Fibroblast of upper back skin (primary cell): Measurements from ENCODE around the gene DZANK1.
"Not testable (repeated sequence)": the region's sequence is repeated elsewhere in the genome, so short reads cannot be mapped to it uniquely, and the experiment has no call there.

Experiments used
- DNase-seq: peaks from one replicate; pipeline ENCODE4 v3.0.0-alpha.2; 2013

DZANK1 gene

DNA sequence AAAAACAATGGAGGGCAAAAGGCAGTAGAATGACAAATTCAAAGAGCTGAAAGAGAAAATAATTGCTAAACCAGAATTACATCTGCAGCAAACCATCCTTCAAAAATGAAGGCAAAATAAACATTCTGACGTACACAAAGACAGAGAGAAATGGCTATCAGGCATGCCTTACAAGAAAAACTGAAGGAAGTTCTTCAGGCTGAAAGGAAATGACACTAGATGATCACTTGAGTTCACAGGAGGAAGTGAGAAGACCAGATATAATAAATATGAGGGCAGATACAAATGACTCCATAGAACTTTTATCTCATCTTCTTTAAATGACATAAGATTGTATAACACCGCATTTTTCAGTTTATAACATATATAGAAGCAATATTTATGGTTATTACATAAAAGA lies 30.0 kb downstream of the DZANK1 start:
- no peak for DNase-seq

DNA sequence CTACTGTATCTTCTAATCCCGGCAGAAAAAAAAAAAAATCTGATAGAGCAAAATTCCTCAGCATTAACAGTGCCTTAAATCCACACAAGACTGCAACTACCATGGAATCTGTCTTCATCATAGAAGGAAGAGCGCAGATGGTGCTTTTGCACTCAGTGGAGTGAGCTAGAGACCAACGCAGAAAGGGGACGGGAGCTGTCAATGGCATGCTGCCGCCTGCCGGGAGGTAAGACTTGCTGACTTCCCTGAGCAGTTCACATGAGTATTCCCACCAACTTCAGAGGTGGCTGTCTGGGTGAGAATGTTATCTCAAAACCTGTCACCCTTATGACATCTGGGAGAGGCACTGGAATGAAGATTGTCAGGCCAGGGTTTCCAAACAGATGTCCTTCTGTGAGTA lies 35.6 kb downstream of the DZANK1 start:
- no peak for DNase-seq

DNA sequence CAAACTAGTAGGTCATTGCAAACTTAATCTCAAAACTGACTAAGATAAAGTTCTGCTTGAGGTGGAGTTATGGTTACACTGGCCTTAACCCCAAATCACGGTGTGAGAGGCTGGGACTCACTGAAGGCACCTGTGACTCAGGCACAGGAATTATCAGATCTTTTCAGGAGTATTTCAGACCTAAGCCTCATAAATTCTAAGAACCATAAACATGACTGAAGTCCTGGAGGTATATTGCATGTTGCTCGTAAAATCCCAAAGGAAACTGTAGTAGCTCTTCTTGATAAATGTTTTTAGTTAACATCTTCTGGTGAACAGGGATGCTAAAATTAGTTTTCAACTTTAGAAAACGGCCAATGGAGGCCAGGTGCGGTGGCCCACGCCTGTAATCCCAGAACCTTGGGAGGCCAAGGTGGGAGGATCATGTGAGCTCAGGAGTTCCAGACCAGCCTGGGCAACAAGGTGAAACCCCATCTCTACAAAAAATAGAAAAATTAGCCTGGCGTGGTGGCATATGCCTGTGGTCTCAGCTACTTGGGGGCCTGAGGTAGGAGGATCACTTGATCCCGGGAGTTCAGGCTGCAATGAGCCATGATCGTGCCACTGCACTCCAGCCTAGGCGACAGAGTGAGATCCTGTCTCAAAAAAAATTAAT lies 36.5 kb downstream of the DZANK1 start:
- DNase-seq: no peak

DNA sequence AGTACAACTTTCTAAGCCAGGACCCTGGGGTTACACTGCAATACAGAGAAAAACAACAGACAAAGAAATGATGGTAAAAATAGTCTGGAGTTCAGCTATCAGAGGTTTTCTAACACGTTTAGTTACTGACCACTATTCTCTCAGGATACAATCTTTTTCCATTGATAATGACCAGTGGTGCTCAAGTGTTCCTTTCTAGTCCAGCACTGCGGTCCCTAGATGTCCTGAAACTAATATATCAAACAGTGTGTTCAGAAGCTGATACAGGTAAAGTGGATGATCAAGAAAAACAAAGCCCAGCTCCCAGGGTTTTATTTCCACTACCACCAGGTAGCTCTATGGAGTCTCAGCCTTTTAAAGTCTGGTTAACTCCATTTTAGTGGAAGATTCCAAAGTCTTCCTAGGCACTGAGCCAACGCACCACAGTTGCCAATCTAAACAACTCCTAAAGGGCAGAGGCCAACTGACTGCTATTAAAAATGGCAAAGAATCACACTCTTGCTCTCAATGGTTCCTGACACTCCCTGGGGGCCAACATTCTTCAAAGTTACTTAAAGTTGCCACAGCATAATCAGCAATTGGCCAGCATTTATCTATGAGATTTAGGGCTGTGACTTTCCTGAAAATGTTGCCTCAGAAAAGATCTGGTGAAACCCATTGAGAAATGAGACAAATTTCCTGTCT lies 38.2 kb downstream of the DZANK1 start:
- peak; percentile 8 for DNase-seq

DNA sequence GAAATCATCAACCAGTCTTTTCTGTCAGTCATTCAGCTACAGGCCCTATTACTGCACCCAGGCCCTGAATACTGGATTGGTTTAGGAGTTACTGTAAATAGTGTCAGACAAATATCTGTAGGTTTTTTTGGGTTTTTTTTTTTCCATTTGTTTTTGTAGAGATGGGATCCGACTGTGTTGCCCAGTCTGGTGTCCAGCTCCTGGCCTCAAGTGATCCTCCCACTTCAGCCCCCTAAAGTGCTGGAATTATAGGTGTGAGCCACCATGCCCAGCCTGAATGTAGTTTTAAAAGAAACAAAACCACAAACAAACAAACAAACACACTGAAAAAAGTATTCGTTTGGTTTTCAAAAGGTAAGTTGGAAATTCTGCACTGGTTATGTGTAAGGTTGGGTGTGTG lies 39.6 kb downstream of the DZANK1 start:
- no peak for DNase-seq

DNA sequence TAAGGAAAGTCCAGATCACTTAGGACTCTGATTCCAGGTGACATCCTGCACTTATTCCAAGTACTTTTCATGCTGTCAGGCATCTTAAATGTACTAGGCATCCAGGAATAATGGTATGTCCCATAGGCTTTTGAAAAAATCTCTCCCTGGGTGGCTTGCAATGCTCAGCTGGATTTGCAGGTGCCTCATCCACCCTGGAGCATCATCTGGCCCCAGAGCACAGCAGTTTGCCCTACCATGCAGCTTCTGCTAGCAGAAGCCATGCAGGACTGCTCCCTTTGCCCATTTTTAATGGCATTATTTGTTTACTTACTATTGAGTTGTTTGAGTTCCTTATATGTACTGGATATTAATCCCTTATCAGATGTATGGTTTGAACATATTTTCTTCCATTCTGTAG lies 45.2 kb downstream of the DZANK1 start:
- DNase-seq: no peak

DNA sequence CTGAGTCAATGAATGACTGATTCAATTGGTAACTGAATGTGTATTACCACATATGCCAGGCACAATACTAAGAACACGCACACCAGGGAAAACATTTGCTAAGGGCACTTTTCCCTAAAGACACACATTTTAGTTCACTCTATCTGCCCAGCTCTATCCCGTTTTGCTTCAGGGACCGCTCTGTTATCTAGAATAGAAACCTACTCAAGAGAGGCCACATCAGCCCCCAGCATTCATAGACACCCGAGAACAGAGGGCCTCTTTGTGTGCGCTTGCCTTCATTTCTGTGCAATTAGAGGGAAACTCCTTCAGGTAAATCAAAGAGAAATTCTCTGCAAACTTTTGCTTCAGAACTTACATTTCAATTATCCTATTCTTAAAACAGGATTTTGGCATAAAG lies 50.3 kb downstream of the DZANK1 start:
- DNase-seq: no peak

DNA sequence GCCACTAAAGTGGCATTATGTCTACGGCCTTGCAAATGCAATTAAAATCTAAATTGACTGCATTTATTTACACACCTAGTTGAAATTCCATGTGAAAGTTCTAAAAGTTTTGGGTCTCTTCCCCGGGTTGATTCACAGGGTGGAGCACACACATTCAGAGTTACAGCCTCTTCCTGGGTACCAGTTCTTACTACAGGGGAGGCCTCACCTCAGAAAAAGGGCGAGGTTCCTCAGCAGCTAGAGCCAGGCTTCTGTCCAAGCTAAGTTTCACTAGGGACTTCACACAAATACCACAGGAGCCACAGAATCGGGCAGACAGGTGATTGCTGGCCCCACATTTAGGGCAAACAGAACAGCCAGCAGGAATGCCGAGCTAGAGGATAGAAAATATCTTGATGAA lies 52.7 kb downstream of the DZANK1 start:
- DNase-seq: no peak

DNA sequence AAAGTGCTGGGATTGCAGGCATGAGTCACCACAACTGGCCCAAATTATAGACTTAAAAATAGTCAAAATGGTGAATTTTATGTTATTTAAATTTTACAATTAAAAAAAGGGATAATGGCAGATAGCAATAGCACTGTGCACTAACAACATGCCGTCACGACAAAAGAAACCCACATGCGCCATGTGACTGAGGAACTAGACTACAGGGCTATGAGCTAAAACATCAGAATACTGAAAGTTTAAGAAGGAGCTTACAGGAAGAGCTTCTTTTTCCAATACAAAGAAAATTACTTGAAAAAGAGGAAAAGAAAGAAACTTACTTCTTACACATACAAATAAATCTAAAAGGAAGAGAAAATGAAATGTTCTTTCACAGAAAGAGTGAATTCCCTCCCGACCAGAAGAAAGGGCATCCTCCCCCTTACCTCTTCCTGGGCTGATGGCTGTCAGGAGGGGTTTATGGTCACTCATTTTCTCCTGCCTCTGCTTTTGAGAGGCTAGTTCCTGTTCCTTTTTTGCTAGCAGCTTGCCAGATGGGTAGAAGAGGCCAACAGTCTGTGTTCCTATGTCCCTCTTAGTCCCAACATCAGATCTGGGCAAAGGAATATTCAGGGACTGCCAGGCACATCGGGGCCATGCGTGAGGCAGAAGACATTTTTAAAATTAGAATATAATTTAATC lies 54.5 kb downstream of the DZANK1 start:
- DNase-seq: no peak

DNA sequence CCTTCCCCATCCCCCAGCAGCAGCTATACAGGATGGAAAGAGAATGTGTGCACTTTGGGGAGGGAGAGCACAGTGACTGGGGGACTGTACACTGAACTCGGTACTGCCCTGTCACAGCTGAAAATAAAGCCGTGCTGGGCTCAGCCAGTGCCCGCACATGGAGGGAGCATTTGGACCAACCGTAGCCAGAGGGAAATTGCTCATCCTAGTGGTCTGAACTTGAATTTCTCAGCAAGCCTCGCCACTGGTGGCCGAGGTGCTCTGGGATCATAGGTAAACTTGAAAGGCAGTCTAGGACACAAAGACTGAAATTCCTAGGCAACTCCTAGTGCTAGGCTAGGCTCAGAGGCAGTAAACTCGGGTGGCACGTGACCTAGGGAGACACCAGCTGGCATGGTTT lies 61.0 kb downstream of the DZANK1 start:
- DNase-seq: no peak

DNA sequence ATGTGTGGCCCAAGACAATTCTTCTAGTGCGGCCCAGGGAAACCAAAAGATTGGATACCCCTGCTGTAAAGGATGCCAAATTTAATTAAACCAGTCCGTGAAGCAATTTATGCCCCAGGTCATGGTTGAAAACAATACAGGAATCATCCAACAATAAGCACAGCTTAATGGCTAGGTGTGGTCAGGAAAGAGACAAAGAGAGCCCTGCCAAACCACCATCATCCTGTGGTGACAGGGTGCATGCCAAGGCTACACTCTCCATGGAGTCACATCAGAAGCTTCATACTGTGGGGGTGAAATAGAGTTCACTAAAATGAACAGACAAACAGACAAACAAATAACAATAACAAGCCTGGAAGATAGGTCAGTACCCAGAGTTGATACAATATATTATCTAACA lies 62.7 kb downstream of the DZANK1 start:
- DNase-seq: no peak

DNA sequence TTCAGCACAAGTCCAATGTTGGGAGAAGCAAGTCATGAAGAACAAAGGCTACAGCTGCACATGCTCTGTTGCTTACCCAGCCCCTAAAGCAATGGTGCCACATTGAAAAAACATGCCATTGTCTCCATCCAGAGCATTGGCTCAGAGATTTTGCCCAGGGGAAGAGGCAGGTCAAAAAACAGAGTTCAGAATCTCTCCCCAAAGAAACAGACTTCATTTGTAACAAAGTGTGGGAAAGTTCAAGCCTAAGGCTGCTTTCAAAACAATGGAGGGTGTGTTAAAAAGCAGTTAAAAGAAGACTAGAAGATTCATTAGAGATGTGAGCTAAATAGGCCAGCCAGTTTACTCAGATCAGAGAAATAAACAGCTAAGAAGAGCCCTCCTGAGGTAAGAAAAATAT lies 63.6 kb downstream of the DZANK1 start:
- DNase-seq: no peak

DNA sequence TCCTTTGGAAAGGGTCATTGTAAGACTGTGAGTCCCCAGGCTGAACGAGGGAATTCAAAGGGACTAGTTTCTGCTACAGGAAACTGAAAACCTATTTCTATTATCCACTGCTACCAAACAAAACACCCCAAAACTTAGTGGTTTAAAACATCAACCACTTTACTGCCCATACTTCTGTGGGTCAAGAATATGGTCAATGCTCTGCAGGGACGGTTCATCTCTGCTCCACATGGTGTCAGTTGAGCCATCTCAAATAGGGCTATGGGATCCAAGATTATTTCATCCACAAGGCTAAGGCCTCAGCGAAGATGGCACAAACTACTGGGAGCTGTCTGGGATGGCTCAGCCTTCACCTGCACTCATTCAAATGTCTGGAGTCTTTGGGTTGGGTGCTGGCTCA lies 65.5 kb downstream of the DZANK1 start:
- no peak for DNase-seq

DNA sequence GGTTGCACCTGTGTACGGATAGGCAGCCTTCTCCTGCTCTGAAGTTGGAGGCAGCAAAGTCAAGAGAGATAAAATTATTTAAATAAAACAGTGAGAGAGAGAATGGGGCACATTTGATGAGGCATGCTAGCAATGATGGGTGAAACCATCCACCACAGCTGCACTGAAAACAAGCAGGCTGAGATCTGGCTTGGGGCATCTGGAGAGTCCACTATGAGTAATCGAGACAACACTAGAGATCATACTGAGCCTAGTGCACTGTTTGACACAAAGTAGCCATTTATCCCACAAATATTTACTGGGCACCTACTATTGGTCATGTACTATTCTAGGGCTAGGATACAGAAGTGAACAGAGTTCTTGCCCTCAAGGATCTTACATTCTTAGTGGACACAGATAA lies 66.4 kb downstream of the DZANK1 start:
- no peak for DNase-seq

DNA sequence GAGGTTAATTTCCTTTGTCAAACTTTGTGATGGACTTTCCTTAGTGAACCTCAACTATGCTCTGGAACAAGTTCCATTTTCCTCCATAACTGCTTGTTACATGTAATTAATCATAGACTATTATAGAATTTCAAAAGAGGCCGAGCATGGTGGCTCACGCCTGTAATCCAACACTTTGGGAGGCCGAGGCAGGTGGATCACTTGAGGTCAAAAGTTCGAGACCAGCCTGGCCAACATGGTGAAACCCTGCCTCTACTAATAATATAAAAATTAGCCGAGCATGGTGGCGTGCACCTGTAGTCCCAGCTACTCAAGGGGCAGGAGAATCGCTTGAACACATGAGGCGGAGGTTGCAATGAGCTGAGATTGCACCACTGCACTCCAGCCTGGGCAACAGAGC lies 68.1 kb downstream of the DZANK1 start:
- DNase-seq: not testable (repeated sequence)

DNA sequence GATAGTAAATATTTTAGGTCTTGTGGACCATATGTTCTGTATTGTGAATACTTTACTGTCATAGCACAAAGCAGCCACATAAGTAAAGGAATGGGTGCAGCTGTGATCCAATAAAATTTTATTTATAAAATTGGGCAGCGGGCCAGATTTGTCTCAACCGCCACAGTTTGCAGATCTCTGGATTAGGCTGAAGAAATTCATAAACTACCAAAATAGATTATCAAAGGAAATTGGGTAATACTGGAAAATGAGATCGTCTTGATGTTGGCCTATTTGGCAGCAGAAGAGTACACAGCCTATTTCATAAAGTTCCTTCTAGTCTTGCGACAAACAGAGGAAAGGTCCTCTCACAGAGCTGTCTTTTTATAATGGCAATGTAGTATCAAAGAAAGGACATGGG lies 69.8 kb downstream of the DZANK1 start:
- DNase-seq: no peak

DNA sequence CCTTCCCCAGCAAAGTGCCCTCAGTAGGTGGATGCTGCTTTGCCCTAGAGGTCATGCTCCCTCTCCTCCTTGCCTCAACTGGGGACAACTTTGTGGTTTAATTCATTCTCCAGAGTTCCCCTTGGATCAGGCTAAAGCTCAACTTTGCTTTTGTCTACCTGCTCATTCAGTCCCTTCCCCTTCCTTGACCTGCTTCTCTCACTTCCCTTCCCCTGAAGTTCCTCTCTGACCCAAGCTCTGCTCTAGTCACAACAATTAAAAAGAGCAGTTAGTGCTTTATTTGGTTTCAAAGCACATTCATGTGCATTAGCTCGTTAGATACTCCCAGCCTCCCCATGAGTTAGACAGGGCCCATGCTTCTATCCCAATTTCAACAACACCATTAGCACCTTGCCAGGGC lies 71.3 kb downstream of the DZANK1 start:
- DNase-seq: no peak

DNA sequence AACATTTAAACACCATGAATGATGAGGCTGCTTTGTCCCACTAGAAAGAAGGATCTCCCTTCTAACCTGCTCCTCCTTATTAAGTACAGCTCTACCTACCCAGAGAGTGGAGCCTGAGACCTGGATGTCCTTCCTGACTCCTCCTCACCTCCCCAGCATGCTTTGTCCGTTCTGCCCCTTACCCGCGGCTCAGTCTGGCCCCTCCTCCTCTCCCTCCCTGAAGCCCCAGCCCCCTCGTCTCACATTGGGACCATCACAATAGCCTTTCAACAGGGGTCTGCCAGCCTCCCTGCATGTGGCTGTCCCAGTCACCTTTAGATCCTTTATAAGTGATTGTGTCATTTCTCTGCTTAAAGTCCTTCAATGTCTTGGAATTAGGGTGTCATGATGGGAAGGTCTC lies 72.5 kb downstream of the DZANK1 start:
- no peak for DNase-seq

DNA sequence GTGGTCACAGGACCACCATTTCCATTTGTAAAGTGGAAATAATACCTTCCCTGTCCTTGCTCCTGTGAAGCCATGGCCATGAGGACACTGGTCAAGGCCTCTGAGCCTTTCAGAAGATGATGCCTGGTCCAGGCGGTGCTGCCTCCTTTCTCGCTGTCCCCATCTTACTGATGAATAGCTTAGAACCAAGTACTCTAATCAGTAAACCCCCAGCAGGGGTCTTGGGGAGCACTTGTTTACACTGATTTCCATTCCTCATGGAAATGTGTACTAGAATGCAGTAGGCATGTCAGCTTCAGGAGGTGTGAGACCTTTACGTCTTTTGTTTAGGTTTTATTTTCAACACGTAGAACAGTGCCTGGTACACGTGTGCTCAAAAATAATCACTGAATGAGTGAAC lies 75.1 kb downstream of the DZANK1 start:
- DNase-seq: no peak

DNA sequence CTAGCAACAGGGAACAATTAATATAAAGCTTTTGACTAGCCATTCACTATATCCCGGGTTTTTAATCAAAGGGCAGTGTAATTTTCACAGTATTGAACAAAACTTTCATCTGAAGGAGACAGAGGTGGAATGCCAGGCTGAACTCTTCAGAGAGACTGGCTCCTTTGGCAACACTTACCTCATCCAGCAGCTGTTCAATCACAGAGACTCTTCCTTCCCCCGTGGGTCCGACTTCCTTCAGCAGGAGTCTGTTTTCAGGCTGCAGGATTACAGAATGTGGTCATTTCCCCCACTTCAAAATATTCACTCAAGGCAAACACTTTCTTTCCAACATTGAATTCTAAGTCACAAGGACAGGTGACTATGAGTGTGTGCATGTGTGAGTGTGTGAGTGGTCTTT lies 76.6 kb downstream of the DZANK1 start:
- no peak for DNase-seq

DNA sequence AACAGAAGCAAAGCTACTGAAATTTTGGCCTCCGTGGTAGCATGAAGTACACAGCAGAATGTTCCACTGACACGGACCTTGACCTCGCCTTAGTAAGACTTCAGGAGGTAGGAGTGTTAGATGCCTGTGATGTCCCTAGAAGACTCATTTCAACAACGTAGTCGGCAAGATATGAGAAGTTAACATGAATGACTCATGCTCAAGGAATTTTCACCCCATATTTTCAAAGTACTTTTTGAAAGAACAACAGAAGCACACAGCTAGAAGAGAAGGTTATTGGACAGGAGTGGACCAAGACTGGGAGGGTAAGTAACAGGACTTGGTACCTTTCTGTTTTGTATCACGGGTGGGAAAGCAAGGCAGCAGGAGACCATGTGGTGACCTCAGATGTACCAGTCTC lies 78.0 kb downstream of the DZANK1 start:
- DNase-seq: peak; percentile 47

DNA sequence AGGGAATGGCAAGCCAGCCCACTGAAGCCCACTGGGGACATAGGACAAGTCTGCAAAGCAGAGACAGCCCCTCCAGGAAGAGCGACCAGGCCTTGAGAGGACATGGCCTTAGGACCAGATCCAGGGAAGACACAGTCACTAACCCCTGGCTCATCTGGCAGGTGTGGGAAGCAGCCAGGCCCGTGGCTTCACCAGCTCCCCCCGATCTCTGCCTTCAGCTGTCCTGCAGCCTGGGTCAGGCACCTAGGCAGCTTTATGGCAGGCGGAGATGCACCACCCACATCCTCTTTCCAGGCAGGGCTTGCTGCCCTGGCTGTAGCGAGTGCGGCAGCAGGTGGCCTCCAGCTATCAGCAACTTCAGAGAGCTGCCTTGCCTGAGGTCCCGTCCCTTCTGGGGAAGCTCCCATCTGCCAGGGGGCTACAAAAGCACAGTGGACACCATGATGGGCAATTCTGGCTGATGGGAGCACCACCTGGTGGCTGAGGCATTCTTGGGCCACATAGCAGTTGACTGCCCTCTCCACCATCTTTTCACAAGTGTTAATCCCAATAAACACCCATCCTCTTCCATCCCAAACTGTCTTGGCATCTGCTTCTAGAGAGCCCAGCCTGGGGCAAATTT lies 85.8 kb downstream of the DZANK1 start:
- DNase-seq: no peak

DNA sequence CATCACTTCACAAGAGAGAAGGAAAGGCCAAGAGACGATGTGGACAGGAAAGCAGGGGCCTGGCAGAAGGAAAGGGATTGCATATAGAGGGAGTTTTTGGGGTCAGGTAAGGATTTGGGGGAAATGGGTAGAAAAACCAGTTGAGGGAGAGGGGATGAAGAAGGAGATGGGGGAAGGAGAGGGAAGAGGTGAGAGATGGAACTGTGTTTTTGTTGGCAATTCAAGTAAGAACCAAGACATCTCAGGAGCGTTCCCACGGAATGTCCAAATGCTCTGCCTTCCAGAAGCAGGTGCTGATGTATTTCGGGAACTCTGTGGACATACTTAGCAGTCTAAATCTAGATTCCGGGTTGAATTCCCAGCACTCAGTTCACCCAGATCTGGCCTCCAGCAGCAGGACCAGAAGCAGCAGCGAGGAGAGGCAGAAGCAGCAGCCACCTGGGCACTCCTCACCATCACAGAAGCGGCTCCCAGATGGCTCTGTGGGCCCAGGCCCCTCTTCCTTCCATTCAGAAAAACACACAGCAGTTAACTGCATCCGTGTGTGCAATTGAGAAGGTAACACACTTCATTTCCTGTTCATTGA lies 88.8 kb downstream of the DZANK1 start:
- no peak for DNase-seq

DNA sequence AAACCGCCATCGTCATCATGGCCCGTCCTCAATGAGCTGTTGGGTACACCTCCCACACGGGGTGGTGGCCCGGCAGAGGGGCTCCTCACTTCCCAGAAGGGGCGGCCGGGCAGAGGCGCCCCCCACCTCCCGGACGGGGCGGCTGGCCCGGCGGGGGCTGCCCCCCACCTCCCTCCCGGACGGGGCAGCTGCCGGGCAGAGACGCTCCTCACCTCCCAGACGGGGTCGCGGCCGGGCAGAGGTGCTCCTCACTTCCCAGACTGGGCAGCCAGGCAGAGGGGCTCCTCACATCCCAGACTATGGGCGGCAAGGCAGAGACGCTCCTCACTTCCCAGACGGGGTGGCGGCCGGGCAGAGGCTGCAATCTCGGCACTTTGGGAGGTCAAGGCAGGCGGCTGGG lies 91.3 kb downstream of the DZANK1 start:
- not testable (repeated sequence) for DNase-seq
